HG02678 (cell line): ENCODE results near the gene FAM151A.
"Not testable (repeated sequence)": the region's sequence is repeated elsewhere in the genome, so short reads cannot be mapped to it uniquely, and the experiment has no call there.

Experiments used
- ATAC-seq: cut with Tn5 transposase; IDR thresholded peaks from one replicate; pipeline ENCODE4 v1.9.1; 2021; ENCODE audit warnings: mild to moderate bottlenecking, moderate library complexity; ENCODE audit not compliant: unreplicated experiment

Gene FAM151A

GRCh38 chr1:54636461-54637446 lies 13.4 kb upstream of the FAM151A start:
- not testable (repeated sequence) for ATAC-seq

GRCh38 chr1:54635804-54636203 lies 12.5 kb upstream of the FAM151A start:
- ATAC-seq: not testable (repeated sequence)

DNA sequence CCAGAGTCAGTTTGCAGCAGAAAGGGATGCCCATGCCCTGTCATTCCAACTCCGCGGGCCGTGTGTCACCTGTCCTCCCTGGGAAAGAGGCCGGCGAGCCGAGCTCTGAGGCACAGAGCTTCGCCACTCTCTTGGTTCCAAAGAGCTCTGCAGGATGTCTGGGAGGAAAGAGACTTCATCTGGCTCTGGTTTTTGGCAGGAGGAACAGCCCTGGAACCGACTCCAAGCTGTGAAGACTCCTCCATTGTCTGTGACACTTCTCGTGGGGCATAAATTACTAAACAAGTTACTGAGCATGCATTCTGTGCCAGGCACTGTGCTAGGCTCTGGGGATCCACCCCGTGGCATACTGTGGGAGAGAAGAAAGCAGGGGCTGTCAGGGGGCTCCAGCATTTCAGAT lies 3.9 kb upstream of the FAM151A start:
- ATAC-seq: no peak

DNA sequence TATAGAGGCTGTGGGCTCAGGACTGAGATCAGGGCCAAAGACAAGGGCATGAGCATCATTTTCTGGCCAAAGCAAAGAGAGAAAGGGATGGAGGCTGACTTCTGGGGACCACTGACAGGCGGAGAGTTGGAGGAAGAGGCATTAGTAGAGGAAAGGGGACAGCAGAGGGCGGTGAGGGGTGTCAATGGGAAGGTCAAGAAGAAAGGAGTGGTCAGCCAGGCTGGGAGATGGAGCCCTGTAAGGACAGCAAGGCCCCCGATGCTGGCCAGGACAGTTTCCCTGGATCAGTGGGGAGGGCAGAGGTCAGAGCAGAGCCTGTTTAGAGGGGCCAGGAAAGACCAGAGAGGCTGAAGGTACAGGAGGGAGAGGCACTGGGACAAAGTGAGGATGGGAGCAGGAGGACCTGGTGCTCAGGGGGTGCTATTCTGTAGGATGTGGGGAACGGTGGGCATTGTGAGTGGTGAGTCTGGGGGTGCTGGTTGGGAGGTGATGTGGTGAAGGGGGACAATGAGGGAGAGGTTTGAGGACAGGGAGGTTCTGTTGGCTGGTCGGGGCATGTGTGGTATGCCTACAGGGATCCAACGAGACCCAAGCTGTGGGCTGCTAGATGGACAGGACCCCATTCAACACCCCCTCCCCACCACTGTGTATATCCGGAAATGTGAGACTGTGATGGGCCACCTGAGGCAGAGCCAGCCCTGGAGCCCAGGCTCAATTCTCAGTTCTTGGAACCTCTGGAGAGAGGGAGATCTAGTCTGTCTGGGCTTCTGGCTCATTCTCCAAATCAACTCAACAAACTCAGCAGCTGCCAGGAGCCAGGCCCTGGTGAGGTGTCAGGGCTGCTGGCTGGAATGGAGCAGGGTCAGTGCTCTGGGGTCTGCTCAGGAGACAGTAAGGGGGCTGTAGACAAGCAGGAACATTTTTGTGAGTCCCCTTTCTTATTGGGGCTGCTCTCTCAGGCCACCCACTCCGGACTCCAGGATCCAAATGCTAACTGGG lies 1.4 kb upstream of the FAM151A start:
- no peak for ATAC-seq

GRCh38 chr1:54619749-54620148 lies 3.6 kb downstream of the FAM151A start:
- ATAC-seq: no peak

DNA sequence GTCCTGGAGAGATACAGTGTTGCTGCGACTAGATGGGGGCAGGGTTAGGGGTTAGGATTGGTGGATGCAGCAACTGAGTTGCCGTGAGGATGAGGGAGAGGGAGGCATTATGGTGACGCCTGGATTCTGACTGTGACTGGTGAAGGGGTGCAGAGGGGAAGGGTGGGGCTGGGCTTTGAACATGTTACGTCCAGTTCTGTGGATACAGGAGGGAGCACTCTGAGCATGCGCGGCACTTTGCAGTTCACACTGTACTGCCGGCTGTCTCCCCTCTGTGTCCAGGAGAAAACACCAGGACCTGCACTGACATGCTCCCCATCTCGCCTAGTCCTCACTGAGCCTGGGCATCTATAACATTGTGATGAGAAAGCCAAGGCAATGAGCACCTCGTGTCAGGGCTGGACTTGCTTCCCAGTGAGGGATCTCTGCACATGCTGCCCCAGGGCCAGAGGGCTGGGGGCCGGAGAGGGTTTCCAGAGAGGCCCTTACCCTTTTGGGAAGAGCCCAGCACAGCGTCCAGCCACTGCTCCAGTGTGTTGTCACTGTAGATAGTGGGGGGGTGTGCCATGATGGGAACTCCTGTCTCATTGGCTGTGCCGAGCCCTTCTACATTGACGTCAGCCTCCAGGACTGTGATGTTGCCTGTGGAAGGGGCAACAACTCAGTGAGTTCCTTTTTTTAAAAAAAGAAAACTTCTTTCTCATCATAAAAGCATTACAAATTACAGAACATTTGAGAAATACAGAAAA lies 7.6 kb downstream of the FAM151A start:
- no peak for ATAC-seq

DNA sequence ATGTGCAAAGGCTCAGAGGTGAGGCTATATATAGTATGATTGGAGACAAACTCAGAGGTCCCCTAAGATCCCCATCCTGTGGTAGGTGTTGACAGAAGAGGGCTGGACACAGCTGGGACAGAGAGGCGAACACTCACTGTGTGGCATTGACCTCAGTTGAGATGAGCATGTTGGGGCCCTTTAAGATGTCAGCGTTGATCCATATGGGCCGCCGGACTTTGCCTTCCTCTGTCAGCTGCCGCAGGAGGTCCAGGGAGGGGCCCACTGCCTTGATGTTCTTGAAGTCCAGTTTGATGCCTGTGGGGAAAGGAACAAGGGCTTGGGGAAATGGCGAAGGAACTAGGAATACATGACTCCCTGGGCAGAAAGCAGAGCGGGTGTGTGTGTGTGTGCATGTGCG lies 8.8 kb downstream of the FAM151A start:
- ATAC-seq: no peak

- no peak for ATAC-seq
Observed at GRCh38 chr1:54614024-54614423, 9.3 kb downstream of the FAM151A start.

DNA sequence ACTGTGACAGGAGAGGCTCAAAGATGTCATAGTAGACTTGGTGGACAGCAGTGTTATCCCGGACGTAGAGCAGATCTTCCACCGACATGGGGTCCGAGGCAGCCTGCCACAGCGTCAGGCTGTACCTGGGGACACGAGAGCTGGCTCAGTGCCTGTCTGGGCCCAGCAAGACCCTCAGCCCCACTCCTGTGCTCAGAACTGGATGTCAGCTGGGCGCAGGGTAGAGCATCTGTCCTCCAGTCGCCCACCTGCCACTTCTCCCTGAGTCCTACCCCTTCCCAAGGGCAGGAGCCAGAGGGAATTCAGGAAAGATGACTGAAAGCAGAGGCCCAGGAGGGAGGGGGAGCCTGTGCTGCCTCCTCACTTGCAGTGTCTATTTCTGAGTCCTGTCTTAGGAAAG lies 11.7 kb downstream of the FAM151A start:
- no peak for ATAC-seq

DNA sequence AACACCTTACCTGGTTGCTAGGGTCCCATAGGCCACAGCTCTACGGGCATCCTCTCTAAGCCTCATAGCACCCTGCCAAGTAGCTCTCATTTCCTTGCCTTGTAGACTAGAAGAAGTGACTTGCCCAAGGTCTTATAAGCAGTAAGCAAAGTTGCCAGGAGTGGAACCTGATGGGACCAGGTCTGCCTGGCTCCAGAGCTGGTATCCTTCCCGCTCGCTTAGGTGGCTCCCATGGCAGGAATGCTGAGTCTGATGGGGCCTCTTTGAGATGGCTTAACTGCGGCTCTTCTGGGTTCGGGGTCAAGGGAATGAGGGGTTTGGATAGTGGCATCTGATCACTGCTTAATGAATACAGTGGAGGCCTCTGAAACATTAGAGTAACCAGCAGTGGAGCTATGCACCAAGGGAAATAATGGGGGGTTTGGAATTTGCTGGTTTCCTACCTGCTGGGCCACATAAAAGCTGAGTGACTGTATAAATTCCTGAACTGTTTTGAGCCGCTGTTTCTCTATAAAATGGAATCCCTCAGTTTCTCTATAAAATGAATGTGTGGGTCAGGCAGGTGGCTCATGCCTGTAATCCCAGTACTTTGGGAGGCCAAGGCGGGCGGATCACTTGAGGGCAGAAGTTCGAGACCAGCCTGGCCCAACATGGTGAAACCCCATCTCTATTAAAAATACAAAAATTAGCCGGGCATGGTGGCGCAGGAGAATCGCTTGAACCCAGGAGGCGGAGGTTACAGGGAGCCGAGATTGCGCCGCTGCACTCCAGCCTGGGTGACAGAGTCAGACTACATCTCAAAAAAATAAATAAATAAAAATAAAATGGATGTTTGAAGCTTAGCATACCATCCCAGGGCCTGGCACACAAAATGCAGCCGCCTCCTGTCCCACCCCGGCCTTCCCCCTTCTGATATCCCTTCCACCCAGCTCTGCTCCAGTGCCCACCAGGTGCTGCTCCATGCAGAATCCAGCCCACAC lies 12.4 kb downstream of the FAM151A start:
- no peak for ATAC-seq

GRCh38 chr1:54610048-54610447 lies 13.3 kb downstream of the FAM151A start:
- no peak for ATAC-seq

DNA sequence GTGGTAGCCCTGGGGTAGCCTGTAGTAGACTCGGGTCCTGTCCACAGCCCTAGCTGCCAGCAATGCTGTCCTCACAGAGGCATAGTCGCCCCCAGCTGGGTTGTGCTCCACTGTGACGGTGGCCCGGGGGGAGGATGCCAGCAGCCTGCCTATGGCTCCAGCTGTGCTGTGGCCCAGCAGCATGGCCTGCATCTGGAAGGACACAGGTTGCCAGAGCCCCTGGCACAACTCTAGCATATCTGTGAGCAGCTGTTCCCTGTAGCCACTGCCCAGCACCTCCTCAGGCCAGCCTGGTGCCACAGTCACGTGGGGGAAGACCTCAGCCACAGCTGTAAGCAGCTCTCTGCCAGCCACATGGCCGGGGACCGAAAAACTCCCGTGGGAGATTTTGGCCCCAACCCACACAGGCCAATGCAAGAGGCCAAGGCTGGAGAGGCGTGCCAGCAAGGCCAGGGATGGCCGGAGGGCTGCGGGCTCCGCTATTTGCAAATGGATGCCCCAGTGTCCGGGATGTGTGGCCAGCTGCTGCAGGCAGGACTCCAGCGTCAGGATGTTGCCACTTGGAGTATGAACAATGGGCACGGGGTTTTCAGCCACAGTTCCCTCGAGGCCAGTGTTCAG lies 13.9 kb downstream of the FAM151A start:
- ATAC-seq: no peak

- ATAC-seq: no peak
Observed at GRCh38 chr1:54608566-54609230, 14.6 kb downstream of the FAM151A start.

GRCh38 chr1:54607821-54608565 lies 15.3 kb downstream of the FAM151A start:
- no peak for ATAC-seq

DNA sequence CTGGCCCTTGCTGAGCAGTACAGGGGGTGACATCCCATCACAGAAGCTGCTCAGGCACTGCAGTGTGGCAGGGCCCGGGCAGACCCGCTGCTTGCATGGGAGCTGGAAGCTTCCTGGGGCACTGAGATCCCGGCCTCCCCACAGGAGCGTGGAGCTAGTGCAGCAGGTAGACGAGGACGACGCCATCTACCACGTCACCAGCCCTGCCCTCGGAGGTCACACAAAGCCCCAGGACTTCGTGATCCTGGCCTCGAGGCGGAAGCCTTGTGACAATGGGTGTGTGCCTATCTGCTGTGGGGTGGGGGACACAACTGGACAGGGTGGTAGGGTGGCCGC lies 16.4 kb downstream of the FAM151A start:
- ATAC-seq: no peak

GRCh38 chr1:54606096-54606989 lies 17.0 kb downstream of the FAM151A start:
- no peak for ATAC-seq
